Activated CD8-positive, alpha-beta memory T cell treated with anti-CD3 and anti-CD28 coated beads for 24 hours (primary cell): ENCODE measurements around the gene MAPK9.
A peak's percentile ranks its signal among the peaks of the same experiment; 100 is the strongest.

Experiments
- DNase-seq: peaks from one replicate; pipeline ENCODE4 v3.0.0-alpha.2; 2020

MAPK9 gene

DNA sequence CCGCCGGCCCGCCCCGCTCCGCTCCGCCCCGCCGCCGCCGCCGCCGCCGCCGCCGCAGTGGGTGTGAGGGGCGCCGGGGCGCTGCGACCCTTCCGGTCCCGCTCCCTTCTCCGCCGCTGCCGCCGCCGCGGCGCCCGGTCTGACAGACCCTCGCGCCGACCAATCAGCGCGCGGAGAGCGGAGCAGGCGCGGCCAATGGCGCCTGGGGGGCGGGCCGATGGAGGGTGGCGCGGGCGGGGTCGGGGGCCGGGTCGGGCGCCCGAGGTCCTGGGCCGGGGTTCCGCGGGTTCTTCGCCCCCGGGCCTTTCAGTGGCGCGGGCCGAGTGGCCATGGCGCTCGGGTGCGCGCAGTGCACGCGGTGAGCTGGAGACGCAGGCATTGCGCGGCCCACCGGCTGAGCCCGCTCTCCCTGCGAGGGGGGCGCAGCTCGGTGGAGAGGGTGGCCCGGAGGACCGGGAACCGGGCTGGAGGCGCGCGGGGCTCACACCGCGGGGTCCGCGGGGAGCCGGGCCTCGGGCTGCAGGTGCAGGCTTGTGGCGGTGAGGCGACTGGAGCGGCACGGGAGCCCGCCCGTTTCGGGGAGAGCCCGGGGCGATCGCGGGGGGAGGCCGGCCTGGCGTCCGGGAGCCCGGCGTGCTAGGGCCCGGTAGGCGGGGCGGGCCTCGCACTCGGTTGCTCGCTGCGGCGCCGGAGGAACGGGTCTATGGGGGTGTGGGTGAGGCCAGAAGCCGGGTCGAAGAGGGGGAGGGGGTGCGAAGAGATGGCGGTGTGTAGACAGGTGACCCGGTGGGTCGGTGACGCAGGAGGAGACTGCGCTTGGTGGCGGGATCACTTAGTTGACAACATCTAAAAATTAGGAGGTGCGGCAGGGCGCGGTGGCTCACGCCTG lies at the start of gene MAPK9:
MAPK9 (minus strand) TSS at position 141 of the 889 bp plus-strand sequence. CDS start 11,522 bp downstream, outside the sequence.
- peak; percentile 91 for DNase-seq

DNA sequence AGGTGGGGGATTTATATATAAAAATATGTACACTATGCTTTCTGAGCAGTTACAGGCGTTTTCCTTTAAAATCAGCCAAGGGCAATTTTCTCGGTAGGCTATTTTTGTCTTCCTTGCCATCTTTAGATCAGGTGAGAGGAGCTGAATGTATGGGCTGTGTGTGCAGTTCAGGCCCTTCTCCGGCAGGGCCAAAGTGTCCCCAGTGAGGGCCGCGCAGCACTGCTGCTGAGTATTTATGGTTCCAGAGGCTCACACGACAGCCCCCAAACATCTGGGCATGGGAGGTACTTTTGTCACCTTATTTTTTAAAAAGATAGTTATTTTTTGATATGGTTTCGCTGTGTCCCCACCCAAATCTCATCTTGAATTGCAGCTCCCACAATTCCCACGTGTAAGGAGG lies 49.7 kb upstream of the MAPK9 start:
- no peak for DNase-seq

DNA sequence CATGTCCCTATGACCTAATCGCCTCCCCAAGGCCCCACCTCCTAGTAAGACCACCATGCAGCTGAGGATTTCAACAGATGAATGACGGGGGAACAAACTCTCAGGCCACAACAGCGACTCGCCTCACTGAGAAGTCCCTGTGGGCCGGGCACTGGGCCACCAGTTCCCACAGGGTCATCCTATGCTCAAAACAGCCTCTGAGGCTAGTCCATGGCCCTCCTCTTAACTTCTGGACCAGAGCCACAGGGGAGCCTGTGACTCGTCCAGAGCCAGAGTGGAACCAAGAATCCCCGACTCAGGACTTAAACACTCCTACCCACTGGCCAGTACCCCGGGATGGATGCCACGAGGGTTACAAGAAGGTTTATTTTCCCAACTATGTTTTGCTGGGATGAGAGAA lies 49.0 kb upstream of the MAPK9 start:
- no peak for DNase-seq

DNA sequence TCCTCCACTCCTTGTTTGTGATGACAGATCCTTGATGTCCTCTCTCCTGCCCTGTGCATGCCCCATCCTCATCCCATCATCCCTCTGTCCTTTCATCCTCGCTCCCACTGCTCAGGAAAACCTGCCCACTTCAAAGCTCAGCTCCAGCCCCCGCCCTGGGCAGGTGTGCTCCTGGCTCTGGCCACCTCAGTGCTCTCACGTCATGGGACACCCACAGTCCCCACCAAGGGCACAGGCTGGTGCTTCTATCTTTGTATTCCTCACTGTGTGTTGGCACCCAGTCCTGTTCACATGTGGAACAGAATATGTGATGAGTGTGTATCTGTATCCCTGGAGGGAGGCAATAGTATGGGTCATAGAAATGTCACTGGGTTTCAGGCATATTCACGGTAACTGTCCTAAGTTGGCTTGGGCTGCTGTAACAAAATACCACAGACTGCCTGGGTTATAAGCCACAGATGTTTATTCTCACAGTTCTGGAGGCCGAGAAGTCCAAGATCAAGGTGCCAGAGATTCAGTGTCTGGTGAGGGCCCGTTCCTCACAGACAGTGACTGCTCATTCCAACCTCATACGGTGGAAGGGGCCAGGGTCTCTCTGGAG lies 47.8 kb upstream of the MAPK9 start:
- no peak for DNase-seq

DNA sequence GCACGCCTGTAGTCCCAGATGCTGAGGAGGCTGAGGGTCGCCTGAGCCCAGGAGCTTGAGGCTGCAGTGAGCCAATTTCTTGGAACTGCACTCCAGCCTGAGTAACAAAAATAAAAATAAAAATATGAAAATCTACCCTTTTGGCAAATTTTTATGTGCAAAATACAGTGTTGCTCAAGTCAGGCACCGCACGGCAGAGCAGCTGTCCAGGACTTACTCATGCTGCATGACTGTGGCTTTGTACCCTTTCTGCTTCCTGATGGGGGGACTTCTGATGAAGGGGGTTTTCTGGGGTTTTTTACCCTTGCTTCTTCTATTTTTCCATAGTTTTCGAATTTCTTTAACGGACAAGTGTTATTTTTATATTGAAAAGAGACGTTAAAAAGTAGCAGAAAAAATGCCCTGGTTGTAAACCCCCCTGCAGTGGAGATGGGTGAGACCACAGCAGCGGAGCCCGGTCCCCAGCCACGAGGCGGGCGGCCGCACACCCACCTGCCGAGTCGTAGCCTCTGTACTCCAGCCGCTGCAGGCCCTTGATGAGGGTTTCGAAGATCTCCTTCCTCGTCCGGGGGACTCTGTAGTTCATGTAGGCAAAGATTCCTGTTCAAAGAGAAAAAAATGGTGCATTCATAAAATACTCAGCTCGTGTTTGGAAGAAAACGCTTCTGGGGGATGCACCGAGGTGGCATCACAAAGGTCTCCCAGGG lies 46.3 kb upstream of the MAPK9 start:
- no peak for DNase-seq

DNA sequence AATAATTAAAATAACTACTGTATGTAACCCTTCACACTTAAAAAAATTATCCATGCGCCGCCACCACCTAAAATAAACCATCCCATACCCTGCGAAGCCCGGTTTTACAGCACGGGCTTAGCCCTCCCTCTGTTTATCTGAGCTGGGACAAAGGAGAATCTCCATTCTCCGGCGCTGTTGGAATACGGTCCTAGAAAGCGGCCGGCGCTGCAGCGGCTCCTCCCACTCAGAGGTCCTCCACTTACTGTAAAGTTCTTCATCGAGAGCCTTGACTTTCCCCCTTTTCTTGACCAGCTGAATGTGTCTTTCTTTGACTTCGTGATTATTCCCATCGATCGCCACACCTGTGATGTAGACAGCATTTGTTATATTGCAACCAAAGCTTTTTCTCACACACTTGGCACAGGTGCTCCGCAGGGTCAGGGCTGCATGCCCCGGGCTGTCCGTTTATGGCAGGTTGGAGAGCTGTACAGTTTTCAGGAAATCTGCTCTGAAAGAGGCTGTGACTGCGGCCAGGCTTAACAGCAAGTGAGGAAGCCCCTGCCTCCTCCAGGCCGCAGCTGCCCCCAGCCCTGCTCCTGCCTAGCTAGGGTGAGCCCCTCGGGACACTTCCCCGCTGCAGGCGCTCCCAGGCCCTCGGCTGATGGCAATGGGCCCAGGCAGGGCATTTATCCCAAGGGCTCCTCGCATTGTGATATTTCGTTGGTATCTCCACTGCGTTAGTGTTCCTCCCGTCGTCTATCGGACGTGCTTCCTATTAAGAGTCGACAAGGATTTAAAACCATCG lies 44.5 kb upstream of the MAPK9 start:
- no peak for DNase-seq

DNA sequence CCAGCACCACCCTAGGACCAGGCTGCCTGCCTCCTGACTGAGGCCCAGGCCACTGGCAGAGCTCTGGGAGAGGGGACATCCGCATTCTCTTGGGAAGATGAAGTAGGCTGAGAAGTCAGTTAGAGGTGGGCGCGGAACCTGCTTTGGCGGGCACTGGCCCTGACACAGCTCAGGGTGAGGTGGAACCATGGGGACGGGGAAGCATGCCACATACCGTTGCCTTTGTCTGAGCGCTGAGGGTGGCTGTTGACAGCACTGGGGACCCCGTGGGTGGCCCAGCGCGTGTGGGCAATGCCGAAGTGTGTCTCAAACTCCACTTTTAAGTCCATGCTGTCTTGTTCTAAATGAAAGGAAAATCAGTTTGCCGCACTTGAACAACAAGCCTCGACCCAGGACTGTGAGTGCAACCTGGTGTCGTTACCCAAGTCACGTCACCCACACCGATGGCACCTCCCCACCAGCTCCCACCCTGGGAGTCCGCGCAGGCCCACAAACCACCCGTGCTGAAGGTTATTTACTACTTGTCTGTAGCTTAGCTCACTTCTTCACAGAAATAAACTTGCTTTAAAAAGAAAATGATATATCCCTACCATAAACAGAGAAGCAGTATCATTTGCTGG lies 43.8 kb upstream of the MAPK9 start:
- no peak for DNase-seq

DNA sequence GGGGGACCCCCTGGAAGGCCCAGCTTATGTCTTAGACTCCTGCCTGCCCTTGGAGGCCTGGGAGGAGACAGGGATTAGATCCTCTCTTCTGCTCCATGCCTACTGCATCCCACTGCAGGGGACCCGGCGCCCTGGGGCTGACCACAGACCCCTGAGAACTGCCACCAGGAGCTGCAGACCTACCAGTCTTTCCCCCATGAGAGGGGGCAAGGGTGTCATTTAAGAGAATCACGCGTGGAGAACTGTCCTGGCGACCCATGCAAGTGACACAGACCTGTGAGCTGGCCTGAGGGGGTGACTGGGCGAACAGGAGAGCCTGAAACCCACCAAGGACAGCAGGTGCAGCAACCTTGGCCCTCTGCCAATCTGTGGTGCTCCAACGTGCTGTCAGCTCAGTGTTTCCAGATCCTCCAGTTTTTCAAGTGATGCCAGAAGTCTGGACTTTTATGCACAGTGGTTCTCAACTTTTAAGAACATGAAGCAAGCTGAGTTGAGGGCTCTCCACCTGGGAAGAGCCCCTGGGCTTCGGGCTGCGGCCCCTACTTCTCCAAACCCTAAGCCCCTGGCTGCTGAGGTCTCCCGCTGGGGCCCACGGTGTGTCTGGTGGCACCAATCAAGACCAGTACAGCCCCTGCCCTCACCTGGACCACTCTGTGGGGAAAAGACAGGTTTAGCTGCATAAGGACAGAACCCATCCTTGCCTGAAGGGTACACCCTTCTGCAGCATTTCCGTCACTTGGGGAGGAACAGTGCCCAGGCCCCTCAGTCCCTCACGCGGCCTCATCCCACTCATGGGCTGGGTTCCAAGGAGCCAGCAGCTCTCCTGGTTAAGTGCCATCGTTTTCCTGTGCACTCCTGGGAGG lies 43.1 kb upstream of the MAPK9 start:
- DNase-seq, result no peak

DNA sequence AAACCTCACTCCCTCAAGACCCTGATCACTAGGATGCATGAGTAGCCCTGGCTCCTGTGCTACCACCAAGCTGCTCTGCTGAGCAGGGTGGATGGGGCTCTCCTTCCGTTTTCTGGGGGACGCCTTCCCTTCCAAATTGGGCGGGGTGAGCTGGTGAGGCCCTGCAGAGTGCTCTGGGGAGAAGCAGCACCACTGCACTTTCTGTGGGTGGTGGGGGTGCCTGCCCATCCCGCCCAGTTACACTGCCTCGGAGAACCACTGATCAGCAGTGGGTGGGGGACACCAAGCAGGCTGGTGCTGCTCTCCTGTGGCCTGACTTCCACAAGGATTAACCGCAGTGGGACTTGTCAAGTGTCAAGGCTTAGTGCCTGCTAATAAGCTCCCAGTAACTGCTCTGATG lies 42.3 kb upstream of the MAPK9 start:
- DNase-seq, result no peak

DNA sequence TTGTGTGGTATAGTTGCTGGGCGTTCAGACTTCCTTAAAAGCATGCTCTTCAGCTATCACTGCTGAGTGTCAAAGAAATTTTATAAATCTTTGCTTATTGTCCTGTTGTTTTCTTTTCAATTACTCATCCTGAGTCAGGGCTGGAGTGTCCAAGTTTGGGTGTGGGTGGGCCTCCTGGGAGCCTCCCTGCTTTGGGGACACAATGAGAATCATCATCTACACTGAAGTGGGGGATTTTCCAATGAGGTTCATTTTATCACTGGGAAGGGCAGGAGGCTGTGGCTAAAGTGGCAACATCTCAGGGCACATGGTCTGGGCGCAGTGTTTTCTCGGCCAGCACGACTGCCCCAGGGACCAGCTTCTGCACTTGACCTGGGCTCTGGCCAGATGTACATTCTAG lies 41.8 kb upstream of the MAPK9 start:
- DNase-seq, result no peak

DNA sequence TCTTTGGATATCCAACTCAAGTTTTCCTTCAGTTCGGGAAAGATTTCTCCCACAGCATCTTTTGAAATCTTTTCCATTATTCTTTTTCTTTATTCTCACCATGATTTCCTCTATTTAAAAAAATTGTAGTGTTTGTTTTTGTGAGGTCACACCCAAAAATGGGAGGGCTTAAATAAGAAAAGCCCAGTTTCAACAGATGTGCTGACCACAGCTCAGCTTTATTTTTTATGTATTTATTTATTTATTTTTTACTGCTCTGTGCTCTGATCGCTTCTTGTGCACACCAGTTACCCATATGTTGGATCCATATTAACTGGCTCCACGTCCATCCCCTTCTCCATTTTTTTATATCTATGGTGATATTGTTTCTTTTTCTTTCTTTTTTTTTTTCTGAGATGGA lies 41.0 kb upstream of the MAPK9 start:
- DNase-seq, result no peak

DNA sequence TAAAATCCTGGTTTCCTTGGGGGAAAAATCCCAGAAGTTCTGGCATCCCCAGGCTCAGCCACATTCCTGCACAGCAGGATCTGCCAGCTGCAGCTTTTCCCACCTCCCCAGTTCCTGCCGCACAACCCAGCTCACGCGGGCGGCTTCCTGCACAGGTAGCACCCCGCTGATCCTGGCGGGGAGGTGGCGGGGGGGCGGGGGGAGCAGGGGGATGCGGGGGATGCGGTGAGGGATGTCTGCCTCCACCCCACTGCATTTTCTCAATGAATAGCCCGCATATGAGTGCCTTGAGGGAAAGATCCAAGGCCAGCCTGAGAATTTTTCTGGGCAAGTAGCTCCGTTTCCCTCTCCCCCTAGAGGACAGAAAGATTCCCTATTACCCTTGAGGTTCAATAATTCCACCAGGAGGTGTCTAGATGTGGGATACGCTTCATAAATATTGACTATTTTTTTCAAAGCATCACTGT lies 40.2 kb upstream of the MAPK9 start:
- DNase-seq, result no peak

DNA sequence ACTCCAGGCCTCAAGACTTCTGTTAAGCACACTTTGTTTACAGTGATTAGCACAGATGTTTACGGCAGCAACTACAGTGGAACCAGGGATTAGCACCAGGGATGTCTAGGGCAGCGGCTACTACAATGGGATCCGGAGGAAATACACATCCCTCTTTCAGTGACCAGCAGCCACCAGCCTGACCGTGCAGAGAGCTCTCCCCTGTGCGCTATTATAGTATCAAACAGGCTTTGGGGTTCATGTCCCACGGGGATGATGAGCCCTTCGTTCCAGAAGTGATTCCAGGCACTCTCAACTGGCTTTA lies 39.7 kb upstream of the MAPK9 start:
- no peak for DNase-seq

DNA sequence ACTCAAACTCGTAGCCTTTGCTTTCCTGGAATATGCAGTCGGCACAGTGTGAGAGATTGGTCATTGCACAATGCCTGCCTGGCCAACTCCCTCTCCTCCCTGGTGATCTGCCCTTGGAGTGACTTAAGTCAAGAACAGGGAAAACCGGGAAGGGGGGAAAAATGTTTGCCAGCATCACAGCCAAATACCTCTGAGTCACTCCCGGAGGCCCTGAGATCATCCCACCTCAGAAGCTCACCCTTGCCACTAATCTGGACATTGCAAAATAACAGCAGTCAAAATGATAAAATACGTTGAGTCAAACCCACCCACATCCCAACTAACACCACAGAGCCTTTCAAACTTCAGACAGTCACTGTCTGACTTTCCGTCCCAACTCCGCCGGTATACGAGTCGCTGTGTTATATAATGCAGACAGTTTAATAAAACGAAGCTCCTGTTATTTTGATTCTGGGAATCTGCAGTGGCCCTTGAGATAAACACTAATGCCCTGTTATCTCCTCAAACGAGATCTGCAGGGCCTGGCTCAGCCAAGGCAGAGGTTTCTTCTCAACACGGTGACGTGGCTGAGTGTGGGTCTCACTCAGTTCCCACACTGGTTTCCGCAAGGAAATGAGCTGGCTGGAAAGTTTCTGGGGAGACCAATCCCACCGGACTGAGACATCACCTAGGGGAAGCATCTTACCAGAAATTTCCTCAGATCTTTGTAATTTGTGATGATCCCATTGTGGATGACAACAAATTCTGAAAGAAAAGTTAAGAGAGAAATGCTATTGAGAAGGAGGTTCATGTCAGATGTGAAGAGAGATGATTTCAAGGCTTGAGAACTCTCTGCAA lies 39.1 kb upstream of the MAPK9 start:
- no peak for DNase-seq

DNA sequence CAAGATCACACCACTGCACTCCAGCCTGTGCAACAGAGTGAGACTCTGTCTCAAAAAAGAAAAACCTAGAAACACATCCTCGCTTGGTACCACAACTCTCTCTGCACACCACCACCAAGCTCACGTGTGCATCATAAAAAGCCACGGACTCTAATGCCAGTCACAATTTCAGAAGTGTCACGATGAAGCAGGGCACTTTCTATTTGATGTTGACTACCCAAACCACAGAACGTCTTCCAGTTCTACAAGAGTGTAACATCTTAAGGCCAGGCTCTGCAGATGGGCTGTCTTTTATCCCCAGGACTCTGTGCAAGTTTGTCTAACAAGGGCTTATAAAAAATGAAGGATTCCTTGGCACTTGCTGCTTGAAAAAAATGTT lies 38.4 kb upstream of the MAPK9 start:
- DNase-seq, result no peak

DNA sequence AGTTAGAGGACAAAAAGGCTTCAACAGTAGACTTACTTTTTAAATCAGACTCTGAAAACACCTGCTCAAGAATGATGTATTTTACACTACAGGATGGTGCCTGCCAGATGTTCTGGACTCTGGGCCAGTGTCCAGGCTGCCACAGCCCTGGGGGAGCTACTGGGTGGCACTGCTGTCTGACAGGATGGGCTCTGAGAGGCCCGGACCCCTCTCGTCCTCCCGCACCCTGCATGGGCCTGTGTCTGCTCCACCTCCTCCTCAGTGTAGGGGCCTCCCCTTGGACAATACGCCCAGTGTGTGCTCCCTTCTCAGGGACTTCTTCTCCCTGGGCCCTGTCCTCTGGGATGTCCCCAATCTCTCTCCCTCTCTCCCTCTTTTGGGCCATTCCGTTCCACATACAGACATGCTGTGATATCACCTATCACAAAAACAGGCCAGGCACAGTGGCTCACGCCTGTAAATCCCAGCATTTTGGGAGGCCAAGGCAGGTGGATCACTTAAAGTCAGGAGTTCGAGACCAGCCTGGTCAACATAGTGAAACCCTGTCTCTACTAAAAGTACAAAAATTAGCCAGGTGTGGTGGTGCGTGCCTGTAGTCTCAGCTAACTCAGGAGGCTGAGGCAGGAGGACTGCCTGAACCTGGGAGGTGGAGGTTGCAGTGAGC lies 37.9 kb upstream of the MAPK9 start:
- DNase-seq, result no peak

DNA sequence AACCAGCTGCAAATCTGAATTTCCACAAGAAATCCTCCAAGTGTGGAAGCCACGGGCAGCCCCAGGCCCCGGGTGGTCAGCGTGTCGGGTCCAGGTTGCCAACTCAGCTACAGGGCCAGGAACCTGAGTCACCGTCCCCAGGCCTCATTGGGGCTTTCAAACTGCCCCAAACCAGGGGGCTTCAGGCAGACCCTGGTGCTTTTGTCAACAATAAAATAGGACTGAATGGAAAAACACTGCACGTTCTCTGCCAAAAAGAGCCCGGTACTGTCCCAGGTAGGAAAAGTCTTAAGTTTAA lies 37.2 kb upstream of the MAPK9 start:
- DNase-seq, result no peak

DNA sequence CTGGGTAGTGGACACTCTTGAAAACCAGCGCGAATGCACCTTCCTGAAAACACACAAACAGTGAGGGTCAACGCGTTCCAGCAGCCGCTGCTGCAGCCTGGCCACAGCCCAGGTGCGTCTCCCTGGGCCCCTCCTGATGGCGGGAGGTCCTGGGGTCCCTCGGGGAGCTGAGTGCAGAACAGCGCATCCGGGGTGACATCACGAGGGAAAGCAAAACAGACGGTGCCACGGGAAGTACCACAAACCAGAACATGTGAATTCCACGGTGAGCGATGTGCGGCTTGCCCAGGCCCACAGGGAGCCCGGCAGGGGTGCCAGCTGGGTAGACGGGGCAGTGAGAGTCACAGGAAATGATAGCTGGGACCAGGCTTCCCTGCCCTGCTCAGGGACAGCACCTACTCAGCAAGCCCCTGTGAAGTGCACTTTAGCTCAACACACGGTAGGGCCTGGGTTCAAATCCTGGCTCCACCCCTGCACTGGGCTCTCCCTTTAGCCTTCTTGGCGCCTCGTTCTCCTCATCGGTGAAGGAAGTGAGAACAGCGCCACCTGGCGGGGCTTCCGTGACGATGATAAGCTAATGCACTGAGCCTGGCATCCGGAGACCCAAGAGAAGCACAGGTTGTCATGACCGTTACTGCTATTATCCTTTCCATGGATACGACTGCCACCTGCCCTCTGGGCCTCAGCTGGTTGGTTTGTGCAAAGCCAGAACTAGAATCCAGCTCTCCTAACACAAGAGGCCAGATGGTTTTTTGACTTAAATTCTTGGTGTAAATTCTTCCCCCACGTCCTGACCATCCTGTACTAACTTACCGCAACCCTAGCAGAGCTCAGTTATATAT lies 36.6 kb upstream of the MAPK9 start:
- DNase-seq, result peak; percentile 93

DNA sequence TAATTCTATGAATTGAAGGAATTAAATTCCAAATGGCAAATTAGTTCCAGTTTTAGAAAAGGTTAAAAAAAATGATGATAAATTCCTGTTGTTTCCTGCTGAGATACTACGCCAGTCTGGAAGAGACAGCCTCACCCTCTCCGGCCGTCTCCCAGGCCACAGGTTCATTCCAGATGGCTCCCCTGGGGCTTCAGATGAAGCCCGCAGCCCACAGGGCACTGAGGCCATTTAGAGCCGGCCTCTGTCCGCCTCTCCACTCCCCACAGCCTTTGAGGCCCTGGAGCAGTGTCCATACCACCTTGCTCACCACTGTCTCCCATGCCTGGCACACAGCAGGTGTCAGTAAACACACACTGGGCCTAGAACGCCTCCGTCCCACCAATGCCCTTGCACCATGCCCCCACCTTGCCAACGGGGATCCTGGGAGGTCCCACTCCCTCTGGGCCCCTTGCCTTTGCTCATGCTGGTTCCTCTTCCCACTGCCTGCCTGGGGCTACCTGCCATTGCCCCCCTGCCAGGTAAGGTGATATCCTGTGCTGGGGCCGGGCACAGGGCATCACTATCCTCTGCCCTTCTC lies 35.2 kb upstream of the MAPK9 start:
- no peak for DNase-seq
